Spleen (tissue), 11 donors: Measurements from ENCODE around the gene CD209. TPM values are rescaled to one million over a fixed set of nuclear protein-coding genes. Genes with fewer than 3 reads are reported as not detected.

Source experiments
- DNase-seq: peaks from one replicate; pipeline ENCODE4 v3.0.0-alpha.2; 2020
- H3K27ac ChIP-seq, 8 donors: fragments of 200-600 bp; sonication (generic) in 7 of 8; 1 replicate in 4 of 8; 2 replicates in 4 of 8; pipeline versions ENCODE4 v1.5.0 to v1.8.0; 2016 to 2021; ENCODE audit warnings: inconsistent platforms in 4 of 8, mild to moderate bottlenecking in 4 of 8, moderate library complexity in 1 of 8
- H3K27me3 ChIP-seq, 7 donors: fragments of 200-600 bp; sonication (generic) in 6 of 7; replicated peaks in 1 of 7; 1 replicate in 4 of 7; 2 replicates in 3 of 7; pipeline versions ENCODE4 v1.5.0 to v1.8.0; 2016 to 2021; ENCODE audit warnings: inconsistent platforms in 3 of 7, mild to moderate bottlenecking in 1 of 7
- H3K36me3 ChIP-seq, 6 donors: fragments of 200-600 bp; sonication (generic) in 5 of 6; 1 replicate in 4 of 6; 2 replicates in 2 of 6; pipeline versions ENCODE4 v1.5.0 to v1.8.0; 2016 to 2021; ENCODE audit warnings: inconsistent platforms in 2 of 6
- H3K4me1 ChIP-seq, 6 donors: fragments of 200-600 bp; sonication (generic) in 5 of 6; 1 replicate in 3 of 6; 2 replicates in 3 of 6; pipeline versions ENCODE4 v1.5.0 to v1.8.0; 2016 to 2021; ENCODE audit warnings: inconsistent platforms in 3 of 6
- H3K4me3 ChIP-seq, 8 donors: fragments of 200-600 bp; sonication (generic) in 7 of 8; 1 replicate in 4 of 8; 2 replicates in 4 of 8; pipeline versions ENCODE4 v1.5.0 to v1.8.0; 2016 to 2021; ENCODE audit warnings: inconsistent platforms in 4 of 8, mild to moderate bottlenecking in 4 of 8, moderate library complexity in 2 of 8
- H3K9me3 ChIP-seq, 8 donors: fragments of 200-600 bp; sonication (generic) in 7 of 8; 1 replicate in 4 of 8; 2 replicates in 4 of 8; pipeline versions ENCODE4 v1.5.0 to v1.8.0; 2016 to 2021; ENCODE audit warnings: inconsistent platforms in 4 of 8
- POLR2A ChIP-seq, 3 donors: fragments of 450-650 bp; IDR thresholded peaks; one replicate each; pipeline ENCODE4 v1.5.1; 2017; ENCODE audit warnings: antibody characterized with exemption in 3 of 3, mild to moderate bottlenecking in 1 of 3
- POLR2AphosphoS5 ChIP-seq, 3 donors: sonication (generic); formaldehyde crosslinking; IDR thresholded peaks; one replicate each; pipeline ENCODE4 v1.5.1; 2017; ENCODE audit warnings: antibody characterized with exemption in 3 of 3
- WGBS, 5 donors: extraction: QIAGEN DNeasy Blood & Tissue Kit in 3 of 5; methylation state at CpG; one replicate each; pipeline versions ENCODE4 v1.1.5 to v1.1.7; 2013 to 2018; 5-methylcytosine and 5-hydroxymethylcytosine counted together
- intact Hi-C: fragments of 100-400 bp; cut with DNase I; formaldehyde crosslinking; loops from one replicate; pipeline ENCODE4 v1.15.0; 2023; ENCODE audit warnings: low total_unique reads
- polyA plus RNA-seq, 3 donors: library from polyadenylated mRNA; stranded (reverse); fragments of 200-250 nt; gene quantifications; one replicate each; pipeline ENCODE4 v1.2.1, GENCODE V29; 2013
- total RNA-seq, 7 donors: library from RNA; depleted of rRNA in 3 of 7; stranded (reverse); fragments of >200 nt in 3 of 7; fragmentation: NEBNext Ultra II Directional in 4 of 7; extraction: Animal tissue kit (Norgen Biotek cat#: 25700) in 4 of 7; gene quantifications; one replicate each; pipeline versions ENCODE4 v1.1.0 to v1.2.1, GENCODE V29; 2016 to 2021
- TF ChIP-seq, protein P1 (sequence below), 11 experiments: fragments of 200-600 bp in 7 of 11; fragments of 450-650 bp in 4 of 11; sonication (generic) in 4 of 11; IDR thresholded peaks in 8 of 11; conservative IDR thresholded peaks in 3 of 11; 1 replicate in 7 of 11; 2 replicates in 4 of 11; pipeline versions ENCODE4 v1.4.0 to v1.8.0; 2016 to 2021; ENCODE audit warnings: antibody characterized with exemption in 11 of 11, inconsistent platforms in 4 of 11, mild to moderate bottlenecking in 1 of 11
- donor health status: healthy with polysubstance abuse.
- donor health status: DM: no; HTN: no; CAD: no; lungs with moderate emphysema.
- donor health status: DM: no; HTN: no; CAD: no.
- donor health status: Bipolar disorder and iron deficiency.
- donor health status: healthy.
- donor health status: DM: no; HTN: no; CAD: no.
- donor health status: DM: yes; HTN: yes; CAD: no.

Gene CD209
- total and polyA plus RNA-seq, 10 donors: 0.42 to 22.2 (median 1.5) TPM

DNA sequence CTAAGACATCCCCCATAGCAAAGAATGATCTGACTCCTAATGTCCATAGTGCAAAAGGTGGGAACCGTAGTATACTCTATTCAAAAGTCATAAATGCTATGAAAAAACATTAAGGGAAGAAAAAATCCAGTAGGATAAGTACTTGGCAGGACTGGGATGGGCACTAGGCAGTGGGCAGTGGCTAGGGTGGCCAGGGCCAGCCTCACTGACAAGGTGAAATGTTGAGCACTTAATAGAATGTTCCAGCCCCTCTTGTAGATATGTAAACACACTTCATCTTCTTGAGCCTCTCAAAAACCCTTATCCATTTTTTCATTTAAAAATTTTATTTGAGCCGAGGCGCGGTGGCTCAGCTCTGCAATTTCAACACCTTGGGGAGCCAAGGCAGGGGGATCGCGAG, 14.0 kb downstream of the CD209 start:
- Histone ChIP-seq H3K4me3 (no peak overlapping the region), H3K4me1 (peaks cover 0 to 39% (median 27%) of the 10 kb centered on the region in 6 donors), H3K27me3 (peaks cover 4 to 41% (median 28%) of the 10 kb centered on the region in 7 donors), H3K27ac (no peak overlapping the region), H3K9me3 (no peaks in the 10 kb centered on the region), H3K36me3 (no peaks in the 10 kb centered on the region)
- intact Hi-C loops: no loop called here
- peak; percentile 4 for DNase-seq
- TF ChIP-seq POLR2AphosphoS5 (IDR thresholded peaks at IDR 0.05) (no peak), POLR2A (IDR thresholded peaks at IDR 0.05) (no peak)
- TF ChIP-seq, protein P1, sequence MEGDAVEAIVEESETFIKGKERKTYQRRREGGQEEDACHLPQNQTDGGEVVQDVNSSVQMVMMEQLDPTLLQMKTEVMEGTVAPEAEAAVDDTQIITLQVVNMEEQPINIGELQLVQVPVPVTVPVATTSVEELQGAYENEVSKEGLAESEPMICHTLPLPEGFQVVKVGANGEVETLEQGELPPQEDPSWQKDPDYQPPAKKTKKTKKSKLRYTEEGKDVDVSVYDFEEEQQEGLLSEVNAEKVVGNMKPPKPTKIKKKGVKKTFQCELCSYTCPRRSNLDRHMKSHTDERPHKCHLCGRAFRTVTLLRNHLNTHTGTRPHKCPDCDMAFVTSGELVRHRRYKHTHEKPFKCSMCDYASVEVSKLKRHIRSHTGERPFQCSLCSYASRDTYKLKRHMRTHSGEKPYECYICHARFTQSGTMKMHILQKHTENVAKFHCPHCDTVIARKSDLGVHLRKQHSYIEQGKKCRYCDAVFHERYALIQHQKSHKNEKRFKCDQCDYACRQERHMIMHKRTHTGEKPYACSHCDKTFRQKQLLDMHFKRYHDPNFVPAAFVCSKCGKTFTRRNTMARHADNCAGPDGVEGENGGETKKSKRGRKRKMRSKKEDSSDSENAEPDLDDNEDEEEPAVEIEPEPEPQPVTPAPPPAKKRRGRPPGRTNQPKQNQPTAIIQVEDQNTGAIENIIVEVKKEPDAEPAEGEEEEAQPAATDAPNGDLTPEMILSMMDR (IDR thresholded peaks at IDR 0.05 in 8 of 11, conservative IDR thresholded peaks at IDR 0.05 in 3 of 11): no peak
- WGBS, 5 donors: 77 to 86% (median 79%) methylated on average over 6 of the region's 6 CpGs

DNA sequence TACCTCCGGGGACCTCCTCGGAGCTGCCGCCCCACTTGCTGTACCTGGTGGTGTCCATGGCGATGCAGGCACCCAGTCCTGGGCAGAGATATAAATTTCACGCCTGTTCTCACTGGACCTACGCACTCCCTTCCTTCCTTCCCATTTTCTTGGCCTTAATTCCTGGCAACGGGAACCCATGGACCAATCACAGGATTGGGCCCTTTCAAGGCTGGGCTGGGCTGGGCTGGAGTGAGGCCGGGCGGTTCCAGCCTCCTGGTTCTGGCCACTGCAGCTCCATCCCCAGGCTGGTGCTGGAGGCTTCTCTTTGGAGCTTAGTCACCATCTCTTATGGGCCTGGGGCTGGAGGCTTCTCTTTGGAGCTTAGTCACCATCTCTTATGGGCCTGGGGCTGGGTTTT, 15.3 kb downstream of the CD209 start, which contains the start of gene CLEC4G:
TSS of gene CLEC4G (minus strand) at position 66 of the 400 bp plus-strand sequence. CDS start at position 58, 8 bp downstream.
- 62 to 75% (median 70%) methylated on average over 9 of the region's 9 CpGs for WGBS, 5 donors
- TF ChIP-seq POLR2A (IDR thresholded peaks at IDR 0.05): no peak
- no peak for TF ChIP-seq POLR2AphosphoS5 (IDR thresholded peaks at IDR 0.05)
- Histone ChIP-seq H3K36me3 (no peaks in the 10 kb centered on the region), H3K9me3 (no peaks in the 10 kb centered on the region), H3K4me3 (no peak within 1 kb of the TSS), H3K27ac (no peak within 1 kb of the TSS), H3K4me1 (peaks cover 0 to 39% (median 27%) of the 10 kb centered on the region in 6 donors), H3K27me3 (peaks cover 4 to 51% (median 31%) of the 10 kb centered on the region in 7 donors)
- DNase-seq: peak; percentile 56
- intact Hi-C loops: no loop called here

DNA sequence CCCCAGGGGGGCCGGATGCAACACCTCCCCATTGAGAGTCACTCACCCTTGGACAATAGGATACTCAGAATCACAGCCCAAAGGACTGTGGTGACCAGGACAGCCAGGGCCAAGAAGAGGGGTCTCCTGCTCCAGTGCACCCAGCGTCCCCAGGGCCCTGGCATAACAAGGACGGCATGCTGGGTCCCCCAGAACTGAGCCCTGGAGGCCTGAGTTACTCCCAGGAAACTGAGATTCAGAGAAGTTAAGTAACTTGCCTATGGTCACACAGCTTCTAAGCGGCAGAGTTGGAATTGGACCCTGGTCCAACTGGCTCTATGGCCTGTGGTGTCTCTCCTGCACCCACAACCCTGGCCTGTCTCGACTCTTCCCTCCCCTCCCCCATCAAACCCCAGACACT, 15.7 kb downstream of the CD209 start:
- intact Hi-C loops: no loop called here
- no peak for TF ChIP-seq POLR2AphosphoS5 (IDR thresholded peaks at IDR 0.05)
- TF ChIP-seq, protein P1 (IDR thresholded peaks at IDR 0.05 in 8 of 11, conservative IDR thresholded peaks at IDR 0.05 in 3 of 11): no peak
- no peak for TF ChIP-seq POLR2A (IDR thresholded peaks at IDR 0.05)
- H3K27me3 ChIP-seq: peaks cover 4 to 51% (median 31%) of the 10 kb centered on the region in 7 donors
- H3K36me3 ChIP-seq: no peaks in the 10 kb centered on the region
- 58 to 86% (median 81%) methylated on average over 2 to 5 of the region's 5 CpGs for WGBS, 5 donors
- no peaks in the 10 kb centered on the region for H3K9me3 ChIP-seq
- DNase-seq: no peak
- peaks cover 0 to 39% (median 27%) of the 10 kb centered on the region in 6 donors for H3K4me1 ChIP-seq
- no peak overlapping the region for H3K27ac ChIP-seq
- no peak overlapping the region for H3K4me3 ChIP-seq

DNA sequence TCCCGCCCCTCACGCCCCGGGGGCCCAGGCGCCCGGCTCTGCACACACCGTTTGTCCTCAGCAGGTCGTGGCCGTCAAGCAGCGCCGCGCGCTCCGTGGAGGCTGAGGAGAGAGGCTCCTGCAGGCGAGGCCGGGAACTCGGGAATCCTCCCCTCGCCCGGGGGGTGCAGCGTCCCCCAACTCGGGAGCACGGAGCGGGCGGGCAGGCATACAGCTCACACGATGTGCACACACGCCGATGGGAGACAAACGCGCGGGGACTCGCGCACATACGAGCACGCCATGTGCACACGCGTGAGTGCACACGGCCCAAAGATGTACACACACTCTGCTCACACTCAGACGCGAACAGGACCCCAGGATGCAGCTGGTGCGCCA, 16.1 kb downstream of the CD209 start:
- WGBS, 5 donors: 63 to 92% (median 69%) methylated on average over 15 to 39 of the region's 39 CpGs
- peaks cover 0 to 39% (median 27%) of the 10 kb centered on the region in 6 donors for H3K4me1 ChIP-seq
- intact Hi-C loops: no loop called here
- H3K27ac ChIP-seq: no peak overlapping the region
- H3K9me3 ChIP-seq: no peaks in the 10 kb centered on the region
- no peak overlapping the region for H3K4me3 ChIP-seq
- H3K27me3 ChIP-seq: peaks cover 4 to 51% (median 31%) of the 10 kb centered on the region in 7 donors
- DNase-seq: peak; percentile 67
- no peaks in the 10 kb centered on the region for H3K36me3 ChIP-seq
- TF ChIP-seq POLR2AphosphoS5 (IDR thresholded peaks at IDR 0.05) (no peak), POLR2A (IDR thresholded peaks at IDR 0.05) (no peak)

DNA sequence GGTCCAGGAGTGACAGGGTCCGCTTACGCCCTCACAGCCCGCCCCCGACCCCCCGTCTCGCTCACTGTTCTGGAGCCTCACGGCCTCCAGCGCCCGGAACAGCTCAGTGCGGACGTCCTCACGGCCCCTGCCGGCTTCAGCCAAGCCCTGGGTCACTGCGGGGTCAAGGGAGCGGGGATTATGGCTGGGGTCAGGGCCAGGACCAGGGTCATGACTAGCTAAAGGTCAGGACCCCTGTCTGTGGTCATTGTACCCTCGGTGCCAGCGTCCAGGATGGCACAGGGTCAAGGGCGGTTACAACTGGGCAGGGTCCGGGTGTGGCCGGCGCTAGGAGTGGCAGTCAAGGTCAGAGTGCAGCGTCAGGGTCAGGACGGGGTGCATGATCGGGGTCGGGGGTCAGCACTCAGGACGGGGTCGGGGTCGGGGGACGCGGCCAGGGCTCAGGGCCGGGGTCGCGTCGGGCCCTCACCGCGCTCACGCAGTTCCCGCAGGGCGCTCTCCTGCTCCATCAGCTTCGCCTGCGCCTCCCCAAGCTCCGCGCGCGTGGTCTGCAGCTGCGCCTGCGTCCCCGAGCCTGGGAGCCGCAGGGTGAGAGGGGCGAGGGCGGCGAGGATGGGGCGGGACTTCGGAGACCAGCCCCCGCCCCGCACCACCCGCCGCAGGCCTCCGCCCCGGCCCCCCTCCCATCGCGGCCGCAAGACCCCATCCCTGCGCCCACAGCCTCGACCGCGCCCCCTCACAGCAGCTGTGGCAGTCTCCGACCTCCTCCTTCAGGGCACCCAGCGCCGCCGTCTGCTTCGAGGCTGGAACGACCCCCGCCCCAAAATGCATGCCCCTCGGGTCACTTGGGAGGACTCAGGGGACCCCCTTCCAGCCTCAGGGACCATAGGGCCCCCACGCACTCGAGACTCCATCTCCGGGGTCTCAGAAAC, 16.8 kb downstream of the CD209 start:
- no peak overlapping the region for H3K27ac ChIP-seq
- intact Hi-C loops: no loop called here
- H3K4me3 ChIP-seq: peak overlapping the region in 4 of 8 donors; percentile 6 to 57 (median 16)
- peaks cover 4 to 51% (median 31%) of the 10 kb centered on the region in 7 donors for H3K27me3 ChIP-seq
- no peak for DNase-seq
- peaks cover 0 to 39% (median 27%) of the 10 kb centered on the region in 6 donors for H3K4me1 ChIP-seq
- H3K36me3 ChIP-seq: no peaks in the 10 kb centered on the region
- TF ChIP-seq POLR2AphosphoS5 (IDR thresholded peaks at IDR 0.05): no peak
- TF ChIP-seq POLR2A (IDR thresholded peaks at IDR 0.05): no peak
- TF ChIP-seq, protein P1 (IDR thresholded peaks at IDR 0.05 in 8 of 11, conservative IDR thresholded peaks at IDR 0.05 in 3 of 11): no peak
- no peaks in the 10 kb centered on the region for H3K9me3 ChIP-seq
- 0 to 17% (median 7%) methylated on average over 6 to 78 of the region's 78 CpGs for WGBS, 5 donors
